Stimulated activated CD8-positive, alpha-beta memory T cell treated with anti-CD3 and anti-CD28 coated beads, Interleukin-15, amount 100 ng/mL, for 1 hour (primary cell): ENCODE data around the gene XXYLT1.

ENCODE experiments used
- DNase-seq: peaks from one replicate; pipeline ENCODE4 v3.0.0-alpha.2; 2020; ENCODE audit warnings: low read depth

Gene XXYLT1

GRCh38 chr3:195025056-195025883 lies 245.7 kb downstream of the XXYLT1 start:
- no peak for DNase-seq

- no peak for DNase-seq
Observed at GRCh38 chr3:195023989-195024388, 247.0 kb downstream of the XXYLT1 start.

- no peak for DNase-seq
Observed at GRCh38 chr3:195023576-195023975, 247.4 kb downstream of the XXYLT1 start.

- DNase-seq = no peak
Observed at GRCh38 chr3:195021692-195022091, 249.3 kb downstream of the XXYLT1 start.

GRCh38 chr3:195020921-195021320 lies 250.0 kb downstream of the XXYLT1 start:
- DNase-seq = no peak

GRCh38 chr3:195020185-195020584 lies 250.8 kb downstream of the XXYLT1 start:
- DNase-seq = no peak

- DNase-seq = no peak
Observed at GRCh38 chr3:195019335-195019734, 251.6 kb downstream of the XXYLT1 start.
